HepG2 (cell line): ENCODE results near the gene M1AP. TPM values are rescaled to one million over a fixed set of nuclear protein-coding genes. Genes with fewer than 3 reads are reported as not detected.

Source experiments
- ATF1 ChIP-seq: IDR thresholded peaks from 2 replicates; pipeline ENCODE4 v1.6.1; 2016; ENCODE audit warnings: mild to moderate bottlenecking, control low read depth
- BRD4 ChIP-seq: sonication (generic); formaldehyde crosslinking; IDR thresholded peaks from 2 replicates; pipeline ENCODE4 v1.4.0; 2020; ENCODE audit warnings: missing genetic modification reagents
- ETV5 ChIP-seq: IDR thresholded peaks from 2 replicates; pipeline ENCODE4 v1.6.1; 2018; ENCODE audit warnings: missing biosample characterization, missing genetic modification reagents, inconsistent platforms, borderline replicate concordance
- FOSL1 ChIP-seq: sonication (generic); formaldehyde crosslinking; IDR thresholded peaks from 2 replicates; pipeline ENCODE4 v1.9.0; 2021; ENCODE audit warnings: missing genetic modification reagents, borderline replicate concordance
- GPN1 ChIP-seq: sonication (generic); formaldehyde crosslinking; IDR thresholded peaks from 2 replicates; pipeline ENCODE4 v1.5.1; 2020; ENCODE audit warnings: missing genetic modification reagents, borderline replicate concordance
- HIVEP1 ChIP-seq: sonication (generic); formaldehyde crosslinking; IDR thresholded peaks from 2 replicates; pipeline ENCODE4 v1.4.0; 2020; ENCODE audit warnings: mild to moderate bottlenecking, missing genetic modification reagents
- KLF12 ChIP-seq: sonication (generic); formaldehyde crosslinking; IDR thresholded peaks from 2 replicates; pipeline ENCODE4 v1.4.0; 2020; ENCODE audit warnings: missing genetic modification reagents, borderline replicate concordance
- KLF13 ChIP-seq: sonication (generic); formaldehyde crosslinking; IDR thresholded peaks from 2 replicates; pipeline ENCODE4 v1.4.0; 2020; ENCODE audit warnings: mild to moderate bottlenecking, missing genetic modification reagents
- MBD4 ChIP-seq: IDR thresholded peaks from 2 replicates; pipeline ENCODE4 v1.6.1; 2012; ENCODE audit warnings: low read length, inconsistent platforms, borderline replicate concordance
- MYC ChIP-seq: sonication (generic); formaldehyde crosslinking; IDR thresholded peaks from 2 replicates; pipeline ENCODE4 v1.9.0; 2021; ENCODE audit warnings: missing genetic modification reagents, borderline replicate concordance
- NAIF1 ChIP-seq: sonication (generic); formaldehyde crosslinking; IDR thresholded peaks from 2 replicates; pipeline ENCODE4 v1.5.0; 2020; ENCODE audit warnings: mild to moderate bottlenecking, missing genetic modification reagents, borderline replicate concordance
- NONO ChIP-seq, 2 experiments: fragments of 450-650 bp in 1 of 2; sonication (generic) in 1 of 2; formaldehyde crosslinking in 1 of 2; IDR thresholded peaks in 1 of 2; conservative IDR thresholded peaks in 1 of 2; 2 replicates each; pipeline versions ENCODE4 v1.6.1 to v1.8.0; 2017 to 2022; ENCODE audit warnings: mild to moderate bottlenecking in 1 of 2, missing genetic modification reagents in 1 of 2, moderate library complexity in 1 of 2
- U2AF2 ChIP-seq: fragments of 200-400 bp; formaldehyde crosslinking; IDR thresholded peaks from 2 replicates; pipeline ENCODE4 v1.6.1; 2017; ENCODE audit warnings: low read depth, mild to moderate bottlenecking, low read length
- ZNF382 ChIP-seq: sonication (generic); formaldehyde crosslinking; IDR thresholded peaks from 2 replicates; pipeline ENCODE4 v1.5.0; 2020; ENCODE audit warnings: missing genetic modification reagents, mild to moderate bottlenecking, borderline replicate concordance
- ZNF484 ChIP-seq: sonication (generic); formaldehyde crosslinking; IDR thresholded peaks from 2 replicates; pipeline ENCODE4 v1.5.1; 2020; ENCODE audit warnings: mild to moderate bottlenecking, low read depth, missing genetic modification reagents, borderline replicate concordance
- ZNF670 ChIP-seq: sonication (generic); formaldehyde crosslinking; IDR thresholded peaks from 2 replicates; pipeline ENCODE4 v1.8.0; 2022; ENCODE audit warnings: mild to moderate bottlenecking, missing genetic modification reagents, borderline replicate concordance
- ZNF747 ChIP-seq: sonication (generic); formaldehyde crosslinking; IDR thresholded peaks from 2 replicates; pipeline ENCODE4 v1.8.1; 2023; ENCODE audit warnings: missing genetic modification reagents, mild to moderate bottlenecking, borderline replicate concordance
- polyA plus RNA-seq, 8 experiments: library from polyadenylated mRNA; depleted of rRNA in 3 of 8; stranded (reverse) in 7 of 8; unstranded in 1 of 8; fragments of >200 nt; fragmentation: Illumina TruSeq in 4 of 8; extraction: Trizol in 4 of 8; gene quantifications; 2 replicates each; pipeline versions ENCODE4 v1.2.1 to v1.2.3, GENCODE V29; 2011 to 2016; ENCODE audit warnings: low read depth in 4 of 8, missing spikeins in 1 of 8, mixed read lengths in 1 of 8; ENCODE audit not compliant: insufficient read depth in 1 of 8
- total RNA-seq, 5 experiments: library from RNA; depleted of rRNA; stranded (reverse); fragments of >200 nt; fragmentation: Illumina TruSeq; extraction: Trizol; gene quantifications; 2 replicates each; pipeline ENCODE4 v1.2.3, GENCODE V29; 2016; ENCODE audit warnings: low read depth in 1 of 5
- TF ChIP-seq, protein P1 (sequence below): sonication (generic); formaldehyde crosslinking; IDR thresholded peaks from 2 replicates; pipeline ENCODE4 v1.4.0; 2020; ENCODE audit warnings: missing genetic modification reagents
- TF ChIP-seq, protein P2 (sequence below): sonication (generic); formaldehyde crosslinking; IDR thresholded peaks from 2 replicates; pipeline ENCODE4 v1.5.0; 2020; ENCODE audit warnings: missing genetic modification reagents, mild to moderate bottlenecking, borderline replicate concordance
- TF ChIP-seq, protein P3 (sequence below): sonication (generic); formaldehyde crosslinking; IDR thresholded peaks from 2 replicates; pipeline ENCODE4 v1.8.0; 2022; ENCODE audit warnings: mild to moderate bottlenecking, missing genetic modification reagents; ENCODE audit not compliant: insufficient replicate concordance

The M1AP gene
- total and polyA plus RNA-seq, 2 of the 13 experiments (the other 11 are each of a cell fraction or from before 2014, with no cell fraction given): not detected

DNA sequence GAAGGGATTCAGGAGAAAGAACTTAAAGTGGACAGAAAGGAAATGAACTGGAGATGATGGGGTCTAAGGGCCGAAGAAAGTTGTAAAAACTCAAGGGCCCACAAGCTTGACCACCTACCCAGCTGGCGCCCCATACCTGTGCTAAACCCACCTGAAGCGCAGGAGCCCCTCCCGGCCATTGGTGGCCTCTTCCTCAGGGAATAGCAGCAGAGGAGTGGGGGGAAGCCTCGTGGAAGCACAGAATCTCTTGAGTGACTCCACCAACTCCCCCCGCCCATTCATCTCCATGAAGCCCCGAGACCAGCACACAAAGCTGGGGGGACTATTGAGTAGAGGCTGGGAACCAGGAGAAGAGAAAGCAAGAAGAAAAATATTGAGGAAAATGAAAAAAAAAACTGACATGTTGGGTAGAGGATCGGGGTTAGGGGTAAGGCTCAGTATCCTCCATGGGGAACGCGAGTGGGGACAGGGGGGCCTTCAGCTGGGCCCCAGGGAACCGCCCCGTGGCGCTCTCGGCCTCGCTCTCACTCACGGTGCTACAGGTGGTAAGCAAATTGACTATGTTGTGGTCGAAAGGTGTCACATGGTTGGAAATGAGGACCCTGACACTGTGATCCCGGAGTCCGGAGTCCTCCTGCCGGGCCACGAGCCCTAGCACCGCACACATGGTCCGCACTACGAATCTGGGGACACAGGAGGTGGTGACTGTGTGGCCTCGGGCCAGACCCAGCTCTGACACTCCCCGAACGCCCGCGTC, 119.4 kb downstream of the M1AP start (continued):
- TF ChIP-seq, protein P1, sequence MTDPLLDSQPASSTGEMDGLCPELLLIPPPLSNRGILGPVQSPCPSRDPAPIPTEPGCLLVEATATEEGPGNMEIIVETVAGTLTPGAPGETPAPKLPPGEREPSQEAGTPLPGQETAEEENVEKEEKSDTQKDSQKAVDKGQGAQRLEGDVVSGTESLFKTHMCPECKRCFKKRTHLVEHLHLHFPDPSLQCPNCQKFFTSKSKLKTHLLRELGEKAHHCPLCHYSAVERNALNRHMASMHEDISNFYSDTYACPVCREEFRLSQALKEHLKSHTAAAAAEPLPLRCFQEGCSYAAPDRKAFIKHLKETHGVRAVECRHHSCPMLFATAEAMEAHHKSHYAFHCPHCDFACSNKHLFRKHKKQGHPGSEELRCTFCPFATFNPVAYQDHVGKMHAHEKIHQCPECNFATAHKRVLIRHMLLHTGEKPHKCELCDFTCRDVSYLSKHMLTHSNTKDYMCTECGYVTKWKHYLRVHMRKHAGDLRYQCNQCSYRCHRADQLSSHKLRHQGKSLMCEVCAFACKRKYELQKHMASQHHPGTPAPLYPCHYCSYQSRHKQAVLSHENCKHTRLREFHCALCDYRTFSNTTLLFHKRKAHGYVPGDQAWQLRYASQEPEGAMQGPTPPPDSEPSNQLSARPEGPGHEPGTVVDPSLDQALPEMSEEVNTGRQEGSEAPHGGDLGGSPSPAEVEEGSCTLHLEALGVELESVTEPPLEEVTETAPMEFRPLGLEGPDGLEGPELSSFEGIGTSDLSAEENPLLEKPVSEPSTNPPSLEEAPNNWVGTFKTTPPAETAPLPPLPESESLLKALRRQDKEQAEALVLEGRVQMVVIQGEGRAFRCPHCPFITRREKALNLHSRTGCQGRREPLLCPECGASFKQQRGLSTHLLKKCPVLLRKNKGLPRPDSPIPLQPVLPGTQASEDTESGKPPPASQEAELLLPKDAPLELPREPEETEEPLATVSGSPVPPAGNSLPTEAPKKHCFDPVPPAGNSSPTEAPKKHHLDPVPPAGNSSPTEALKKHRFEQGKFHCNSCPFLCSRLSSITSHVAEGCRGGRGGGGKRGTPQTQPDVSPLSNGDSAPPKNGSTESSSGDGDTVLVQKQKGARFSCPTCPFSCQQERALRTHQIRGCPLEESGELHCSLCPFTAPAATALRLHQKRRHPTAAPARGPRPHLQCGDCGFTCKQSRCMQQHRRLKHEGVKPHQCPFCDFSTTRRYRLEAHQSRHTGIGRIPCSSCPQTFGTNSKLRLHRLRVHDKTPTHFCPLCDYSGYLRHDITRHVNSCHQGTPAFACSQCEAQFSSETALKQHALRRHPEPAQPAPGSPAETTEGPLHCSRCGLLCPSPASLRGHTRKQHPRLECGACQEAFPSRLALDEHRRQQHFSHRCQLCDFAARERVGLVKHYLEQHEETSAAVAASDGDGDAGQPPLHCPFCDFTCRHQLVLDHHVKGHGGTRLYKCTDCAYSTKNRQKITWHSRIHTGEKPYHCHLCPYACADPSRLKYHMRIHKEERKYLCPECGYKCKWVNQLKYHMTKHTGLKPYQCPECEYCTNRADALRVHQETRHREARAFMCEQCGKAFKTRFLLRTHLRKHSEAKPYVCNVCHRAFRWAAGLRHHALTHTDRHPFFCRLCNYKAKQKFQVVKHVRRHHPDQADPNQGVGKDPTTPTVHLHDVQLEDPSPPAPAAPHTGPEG (CRISPR knock-in tag): no peak
- no peak for TF ChIP-seq ZNF747 (CRISPR knock-in tag)
- TF ChIP-seq FOSL1: no peak
- no peak for TF ChIP-seq ATF1 (CRISPR knock-in tag)
- no peak for TF ChIP-seq HIVEP1
- TF ChIP-seq GPN1 (CRISPR knock-in tag): no peak
- TF ChIP-seq KLF13: no peak; the same call in 1 of the 2 replicates
- TF ChIP-seq ETV5 (CRISPR knock-in tag): no peak
- TF ChIP-seq NAIF1: no peak
- no peak for TF ChIP-seq MBD4
- TF ChIP-seq NONO (IDR thresholded peaks at IDR 0.05): no peak
- TF ChIP-seq NONO (CRISPR knock-in tag; conservative IDR thresholded peaks at IDR 0.05): no peak
- TF ChIP-seq ZNF382 (CRISPR knock-in tag): no peak
- TF ChIP-seq KLF12 (CRISPR knock-in tag): no peak
- peak; percentile 86; the same call in 1 of the 2 replicates for TF ChIP-seq MYC
- no peak for TF ChIP-seq U2AF2
- TF ChIP-seq, protein P2, sequence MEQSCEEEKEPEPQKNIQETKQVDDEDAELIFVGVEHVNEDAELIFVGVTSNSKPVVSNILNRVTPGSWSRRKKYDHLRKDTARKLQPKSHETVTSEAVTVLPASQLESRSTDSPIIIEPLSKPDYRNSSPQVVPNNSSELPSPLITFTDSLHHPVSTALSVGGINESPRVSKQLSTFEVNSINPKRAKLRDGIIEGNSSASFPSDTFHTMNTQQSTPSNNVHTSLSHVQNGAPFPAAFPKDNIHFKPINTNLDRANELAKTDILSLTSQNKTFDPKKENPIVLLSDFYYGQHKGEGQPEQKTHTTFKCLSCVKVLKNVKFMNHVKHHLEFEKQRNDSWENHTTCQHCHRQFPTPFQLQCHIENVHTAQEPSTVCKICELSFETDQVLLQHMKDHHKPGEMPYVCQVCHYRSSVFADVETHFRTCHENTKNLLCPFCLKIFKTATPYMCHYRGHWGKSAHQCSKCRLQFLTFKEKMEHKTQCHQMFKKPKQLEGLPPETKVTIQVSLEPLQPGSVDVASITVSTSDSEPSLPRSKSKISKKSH (CRISPR knock-in tag): peak; percentile 79; the same call in 1 of the 2 replicates
- TF ChIP-seq, protein P3, sequence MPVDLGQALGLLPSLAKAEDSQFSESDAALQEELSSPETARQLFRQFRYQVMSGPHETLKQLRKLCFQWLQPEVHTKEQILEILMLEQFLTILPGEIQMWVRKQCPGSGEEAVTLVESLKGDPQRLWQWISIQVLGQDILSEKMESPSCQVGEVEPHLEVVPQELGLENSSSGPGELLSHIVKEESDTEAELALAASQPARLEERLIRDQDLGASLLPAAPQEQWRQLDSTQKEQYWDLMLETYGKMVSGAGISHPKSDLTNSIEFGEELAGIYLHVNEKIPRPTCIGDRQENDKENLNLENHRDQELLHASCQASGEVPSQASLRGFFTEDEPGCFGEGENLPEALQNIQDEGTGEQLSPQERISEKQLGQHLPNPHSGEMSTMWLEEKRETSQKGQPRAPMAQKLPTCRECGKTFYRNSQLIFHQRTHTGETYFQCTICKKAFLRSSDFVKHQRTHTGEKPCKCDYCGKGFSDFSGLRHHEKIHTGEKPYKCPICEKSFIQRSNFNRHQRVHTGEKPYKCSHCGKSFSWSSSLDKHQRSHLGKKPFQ (CRISPR knock-in tag): no peak
- no peak for TF ChIP-seq ZNF670 (CRISPR knock-in tag)
- TF ChIP-seq BRD4 (CRISPR knock-in tag): no peak
- no peak for TF ChIP-seq ZNF484 (CRISPR knock-in tag)
